HCT116 (cell line): ENCODE measurements around the gene MTX2.

ENCODE experiments used
- CBX3 ChIP-seq: IDR thresholded peaks from 2 replicates; pipeline ENCODE4 v1.6.1; 2012; ENCODE audit warnings: low read depth
- CEBPB ChIP-seq: IDR thresholded peaks from 2 replicates; pipeline ENCODE4 v1.6.1; 2012; ENCODE audit warnings: low read depth
- CTCF ChIP-seq, 3 experiments: fragments of 200-600 bp in 1 of 3; sonication (generic) in 1 of 3; IDR thresholded peaks in 2 of 3; conservative IDR thresholded peaks in 1 of 3; 2 replicates each; pipeline ENCODE4 v1.5.1; 2012 to 2017; ENCODE audit warnings: low read depth in 2 of 3, low read length in 2 of 3, antibody characterized with exemption in 1 of 3, borderline replicate concordance in 1 of 3, control low read depth in 1 of 3, mild to moderate bottlenecking in 1 of 3, mixed read lengths in 1 of 3, mixed run types in 1 of 3, moderate library complexity in 1 of 3; ENCODE audit not compliant: insufficient read depth in 1 of 3
- EZH2 ChIP-seq: fragments of 200-600 bp; sonication (generic); IDR thresholded peaks from 2 replicates; pipeline ENCODE4 v1.6.1; 2017; ENCODE audit warnings: antibody characterized with exemption, mixed run types
- EZH2phosphoT487 ChIP-seq: fragments of 200-600 bp; IDR thresholded peaks from 2 replicates; pipeline ENCODE4 v1.6.1; 2018; ENCODE audit warnings: antibody characterized with exemption, borderline replicate concordance
- MAX ChIP-seq: IDR thresholded peaks from 2 replicates; pipeline ENCODE4 v1.6.1; 2012
- POLR2A ChIP-seq: IDR thresholded peaks from 2 replicates; pipeline ENCODE4 v1.7.0; 2011; ENCODE audit warnings: borderline replicate concordance; ENCODE audit not compliant: insufficient read depth, insufficient read length; ENCODE audit errors: extremely low read depth
- POLR2AphosphoS5 ChIP-seq: IDR thresholded peaks from 2 replicates; pipeline ENCODE4 v1.6.1; 2011; ENCODE audit warnings: mild to moderate bottlenecking, low read depth, low read length, moderate library complexity
- REST ChIP-seq: IDR thresholded peaks from 2 replicates; pipeline ENCODE4 v1.6.1; 2012; ENCODE audit warnings: low read depth
- SIN3A ChIP-seq: IDR thresholded peaks from 2 replicates; pipeline ENCODE4 v1.6.1; 2012; ENCODE audit warnings: low read depth
- SP1 ChIP-seq: IDR thresholded peaks from 2 replicates; pipeline ENCODE4 v1.6.1; 2012; ENCODE audit warnings: low read depth
- TCF7L2 ChIP-seq: IDR thresholded peaks from 2 replicates; pipeline ENCODE4 v1.7.0; 2011; ENCODE audit warnings: borderline replicate concordance, inconsistent platforms; ENCODE audit not compliant: insufficient read depth, insufficient read length; ENCODE audit errors: extremely low read depth

- TF ChIP-seq SIN3A: no peak
- no peak for TF ChIP-seq CEBPB
- TF ChIP-seq CTCF (IDR thresholded peaks at IDR 0.05 in 2 of 3, conservative IDR thresholded peaks at IDR 0.05 in 1 of 3; ENCODE audit: borderline replicate concordance in 1 of 3, insufficient read depth in 1 of 3, low read depth in 2 of 3, low read length in 2 of 3): no peak
- TF ChIP-seq POLR2A: no peak
- no peak for TF ChIP-seq POLR2AphosphoS5
- no peak for TF ChIP-seq REST
- TF ChIP-seq EZH2phosphoT487: no peak
- TF ChIP-seq TCF7L2: no peak
- TF ChIP-seq CBX3: no peak
- TF ChIP-seq MAX: no peak
- TF ChIP-seq EZH2: no peak
- no peak for TF ChIP-seq SP1
Measured at GRCh38 chr2:176380341-176380740, 111.1 kb downstream of the MTX2 start.
